MCF 10A (cell line): ENCODE data around the gene ZNRF4. TPM values are rescaled to one million over a fixed set of nuclear protein-coding genes. Genes with fewer than 3 reads are reported as not detected.

Source experiments
- BruUV-seq: library from RNA; stranded (reverse); fragments of 400-500 nt; replicated peaks from 2 replicates; lab custom pipeline; 2021; lab: Mats Ljungman, UMichigan
- CTCF ChIA-PET: fragments of 300-600 bp; sonication (Branson Sonifier 250); formaldehyde crosslinking; extraction: SDS; loops from one replicate; lab custom pipeline; 2021; ENCODE audit warnings: antibody characterized with exemption, inconsistent platforms; lab: Yijun Ruan, JAX
- POLR2A ChIA-PET: fragments of 300-600, 350-650 bp; sonication (Branson Sonifier 250); formaldehyde crosslinking; extraction: SDS; loops from one replicate; lab custom pipeline; 2020; ENCODE audit warnings: antibody characterized with exemption, inconsistent platforms; lab: Yijun Ruan, JAX
- DNase-seq: peaks from one replicate; pipeline ENCODE4 v3.0.0-alpha.2; 2018; ENCODE audit not compliant: unreplicated experiment
- H3K27ac Mint-ChIP-seq: one replicate; pipeline ENCODE4 v1.8.0; 2022; ENCODE audit warnings: mild to moderate bottlenecking, low read depth, mixed read lengths; ENCODE audit not compliant: unreplicated experiment
- H3K27me3 Mint-ChIP-seq: one replicate; pipeline ENCODE4 v1.8.0; 2022; ENCODE audit warnings: mixed read lengths; ENCODE audit not compliant: insufficient read depth, unreplicated experiment
- H3K36me3 Mint-ChIP-seq: one replicate; pipeline ENCODE4 v1.8.0; 2022; ENCODE audit warnings: mild to moderate bottlenecking, moderate library complexity, mixed read lengths; ENCODE audit not compliant: insufficient read depth, unreplicated experiment
- H3K4me1 Mint-ChIP-seq: one replicate; pipeline ENCODE4 v1.8.0; 2022; ENCODE audit warnings: mixed read lengths; ENCODE audit not compliant: insufficient read depth, unreplicated experiment
- H3K4me3 Mint-ChIP-seq: one replicate; pipeline ENCODE4 v1.8.0; 2022; ENCODE audit warnings: mild to moderate bottlenecking, moderate library complexity, mixed read lengths; ENCODE audit not compliant: unreplicated experiment
- H3K9me3 Mint-ChIP-seq: one replicate; pipeline ENCODE4 v1.8.0; 2022; ENCODE audit warnings: mixed read lengths; ENCODE audit not compliant: unreplicated experiment
- intact Hi-C: fragments of 100-400 bp; cut with micrococcal nuclease; formaldehyde crosslinking; loops from 2 replicates; pipeline ENCODE4 v1.14.1; 2022
- total RNA-seq: library from RNA; stranded (reverse); gene quantifications from 2 replicates; pipeline ENCODE4 v1.2.3, GENCODE V29; 2022
- TF ChIP-seq, protein P1 (sequence below): fragments of 200-600 bp; IDR thresholded peaks from one replicate; pipeline ENCODE4 v1.8.0; 2022; ENCODE audit warnings: antibody characterized with exemption, mild to moderate bottlenecking; ENCODE audit not compliant: unreplicated experiment

Gene ZNRF4
- total RNA-seq, 1 experiment from 2014 or later, result not detected

DNA sequence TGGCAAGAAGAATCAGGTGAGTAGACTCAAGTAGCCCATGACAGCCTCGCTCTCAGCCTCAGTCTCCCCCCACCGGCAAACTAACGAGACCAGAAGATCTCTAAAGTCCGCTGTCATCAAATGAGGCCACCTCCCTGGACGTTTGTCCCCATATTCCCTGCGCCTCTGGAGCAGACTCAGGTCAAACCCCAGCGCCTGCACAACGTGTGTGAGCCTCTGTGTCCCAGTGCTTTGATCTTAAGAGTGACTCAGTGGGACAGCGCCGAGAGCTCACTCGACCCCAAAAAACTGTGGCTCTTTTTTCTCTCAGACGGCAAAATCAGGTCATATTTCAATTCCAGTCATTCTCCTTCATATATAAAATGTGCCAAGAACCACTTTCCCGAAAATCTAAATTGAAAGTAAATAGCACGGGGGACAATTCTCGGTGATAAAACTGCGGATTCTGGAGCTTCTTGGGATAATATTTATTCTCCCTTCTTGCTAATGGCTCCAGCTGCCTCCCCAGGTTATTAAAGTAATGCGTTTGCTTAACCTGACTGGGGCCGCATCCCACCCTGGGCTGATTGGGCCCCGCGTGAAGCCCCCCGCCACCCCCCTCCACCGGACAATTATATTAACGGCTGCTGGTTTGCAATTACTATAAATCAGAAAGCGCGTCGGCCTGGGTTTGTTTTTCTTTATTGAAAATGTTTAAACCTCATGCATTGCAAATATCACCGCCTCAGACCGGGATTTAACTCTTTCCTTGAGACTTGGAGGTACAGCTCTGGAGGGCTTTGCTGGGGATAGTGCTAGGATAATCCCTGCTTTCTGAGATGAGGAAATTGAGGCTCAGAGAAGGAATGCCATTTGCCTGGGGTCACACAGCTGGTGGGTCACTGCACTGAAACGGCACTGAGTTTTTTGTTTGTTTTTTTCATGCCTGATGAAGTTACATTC is 37.5 kb upstream of the ZNRF4 start:
- DNase-seq, result no peak
- ChIA-PET CTCF (no interaction called here), POLR2A (no interaction called here)
- intact Hi-C loops, result no loop called here
- Mint-ChIP-seq H3K4me3 (no peak overlapping the region), H3K27ac (no peak overlapping the region), H3K36me3 (no peaks in the 10 kb centered on the region), H3K9me3 (no peaks in the 10 kb centered on the region), H3K27me3 (peaks cover 94% of the 10 kb centered on the region), H3K4me1 (no peaks in the 10 kb centered on the region)
- TF ChIP-seq, protein P1, sequence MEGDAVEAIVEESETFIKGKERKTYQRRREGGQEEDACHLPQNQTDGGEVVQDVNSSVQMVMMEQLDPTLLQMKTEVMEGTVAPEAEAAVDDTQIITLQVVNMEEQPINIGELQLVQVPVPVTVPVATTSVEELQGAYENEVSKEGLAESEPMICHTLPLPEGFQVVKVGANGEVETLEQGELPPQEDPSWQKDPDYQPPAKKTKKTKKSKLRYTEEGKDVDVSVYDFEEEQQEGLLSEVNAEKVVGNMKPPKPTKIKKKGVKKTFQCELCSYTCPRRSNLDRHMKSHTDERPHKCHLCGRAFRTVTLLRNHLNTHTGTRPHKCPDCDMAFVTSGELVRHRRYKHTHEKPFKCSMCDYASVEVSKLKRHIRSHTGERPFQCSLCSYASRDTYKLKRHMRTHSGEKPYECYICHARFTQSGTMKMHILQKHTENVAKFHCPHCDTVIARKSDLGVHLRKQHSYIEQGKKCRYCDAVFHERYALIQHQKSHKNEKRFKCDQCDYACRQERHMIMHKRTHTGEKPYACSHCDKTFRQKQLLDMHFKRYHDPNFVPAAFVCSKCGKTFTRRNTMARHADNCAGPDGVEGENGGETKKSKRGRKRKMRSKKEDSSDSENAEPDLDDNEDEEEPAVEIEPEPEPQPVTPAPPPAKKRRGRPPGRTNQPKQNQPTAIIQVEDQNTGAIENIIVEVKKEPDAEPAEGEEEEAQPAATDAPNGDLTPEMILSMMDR, result no peak
- BruUV-seq, result no TSS peak

DNA sequence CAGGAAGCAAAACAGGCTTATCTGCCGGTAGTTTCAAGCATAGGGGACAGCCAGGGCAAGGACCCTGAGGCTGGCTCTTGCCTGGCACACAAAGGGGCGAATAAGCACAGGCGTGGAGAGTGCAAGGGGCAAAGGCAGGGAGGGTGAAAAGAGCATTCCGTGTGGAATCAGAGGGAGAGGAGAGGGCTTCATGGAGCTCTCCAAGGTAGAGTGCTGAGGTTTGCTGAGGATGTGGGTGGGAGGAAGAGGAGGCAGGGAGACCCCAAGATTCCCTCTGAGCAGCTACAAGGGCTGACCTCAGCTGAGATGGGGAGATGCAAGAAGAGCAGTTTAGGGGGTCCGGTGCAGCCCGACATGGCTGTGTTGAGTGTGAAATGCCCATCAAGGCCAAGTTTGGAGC is 36.5 kb upstream of the ZNRF4 start:
- no peak overlapping the region for H3K4me3 Mint-ChIP-seq
- no peak overlapping the region for H3K27ac Mint-ChIP-seq
- intact Hi-C loops, result no loop called here
- POLR2A ChIA-PET, result no interaction called here
- no peak for DNase-seq
- no peaks in the 10 kb centered on the region for H3K4me1 Mint-ChIP-seq
- H3K27me3 Mint-ChIP-seq, result peaks cover 94% of the 10 kb centered on the region
- CTCF ChIA-PET, result no interaction called here
- BruUV-seq, result no TSS peak
- H3K36me3 Mint-ChIP-seq, result no peaks in the 10 kb centered on the region
- TF ChIP-seq, protein P1, result no peak
- H3K9me3 Mint-ChIP-seq, result peaks cover 4% of the 10 kb centered on the region

DNA sequence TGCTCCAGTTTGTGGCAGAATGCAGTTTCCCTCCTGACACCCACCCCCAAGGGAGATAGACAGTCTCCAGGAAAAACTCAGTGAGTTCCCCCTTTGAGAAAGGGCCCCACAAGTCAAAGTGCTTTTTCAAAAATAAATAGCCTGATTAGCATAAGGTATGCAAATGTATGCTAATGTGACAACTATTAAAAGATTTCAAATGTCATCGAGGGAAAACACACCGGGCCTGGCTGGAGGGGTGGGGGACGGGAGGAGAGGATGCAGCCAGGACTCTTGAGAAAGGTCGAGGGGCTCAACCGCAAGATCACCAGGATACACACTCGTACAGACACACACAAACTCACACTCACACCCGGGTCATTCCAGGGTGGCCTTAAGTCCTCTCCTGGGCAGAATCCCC is 34.3 kb upstream of the ZNRF4 start:
- ChIA-PET POLR2A (no interaction called here), CTCF (no interaction called here)
- no peak for DNase-seq
- Mint-ChIP-seq H3K27me3 (peaks cover 94% of the 10 kb centered on the region), H3K27ac (no peak overlapping the region), H3K36me3 (no peaks in the 10 kb centered on the region), H3K9me3 (peaks cover 9% of the 10 kb centered on the region), H3K4me3 (no peak overlapping the region), H3K4me1 (no peaks in the 10 kb centered on the region)
- no TSS peak for BruUV-seq
- intact Hi-C loops, result no loop called here
- TF ChIP-seq, protein P1, result no peak

DNA sequence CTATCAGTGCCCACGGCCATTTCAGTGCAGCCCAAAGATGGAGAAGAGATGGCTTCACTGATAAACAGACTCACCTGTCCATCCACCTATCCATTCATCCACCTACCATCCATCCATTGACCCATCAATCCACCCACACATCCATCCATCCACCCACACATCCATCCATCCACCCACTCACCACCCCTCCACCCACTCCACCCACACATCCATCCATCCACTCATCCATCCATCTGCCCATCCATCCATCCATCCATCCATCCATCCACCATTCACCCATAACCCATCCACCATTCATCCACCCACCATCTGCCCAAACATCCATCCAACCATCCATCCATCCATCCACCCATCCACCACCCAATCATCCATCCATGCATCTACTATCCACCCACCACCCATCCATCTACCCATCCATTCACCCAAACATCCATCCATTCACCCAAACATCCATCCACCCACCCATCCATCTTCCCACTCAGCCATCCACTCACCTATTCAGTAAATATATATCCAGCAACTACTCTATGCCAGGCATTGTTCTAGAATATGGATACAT is 31.6 kb upstream of the ZNRF4 start:
- BruUV-seq, result no TSS peak
- CTCF ChIA-PET, result no interaction called here
- H3K4me3 Mint-ChIP-seq, result no peak overlapping the region

More for the DNA sequence above, 31.6 kb upstream of the ZNRF4 start:
- intact Hi-C loops, result no loop called here
- H3K27me3 Mint-ChIP-seq, result peaks cover 81% of the 10 kb centered on the region
- POLR2A ChIA-PET, result no interaction called here
- TF ChIP-seq, protein P1, result no peak
- H3K36me3 Mint-ChIP-seq, result no peaks in the 10 kb centered on the region
- no peaks in the 10 kb centered on the region for H3K4me1 Mint-ChIP-seq
- H3K27ac Mint-ChIP-seq, result no peak overlapping the region
- peaks cover 9% of the 10 kb centered on the region for H3K9me3 Mint-ChIP-seq
- no peak for DNase-seq
